Thyroid gland (tissue), 4 donors: ENCODE results near the gene SCP2. TPM values are rescaled to one million over a fixed set of nuclear protein-coding genes. Genes with fewer than 3 reads are reported as not detected.

Experiments used
- DNase-seq, 2 donors: peaks; one replicate each; pipeline ENCODE4 v3.0.0-alpha.2; 2019
- H3K27ac ChIP-seq, 3 donors: fragments of 200-600 bp; sonication (generic); 1 replicate in 2 of 3; 2 replicates in 1 of 3; pipeline ENCODE4 v1.5.1; 2016 to 2019; ENCODE audit warnings: mild to moderate bottlenecking in 1 of 3, moderate library complexity in 1 of 3
- H3K27me3 ChIP-seq: fragments of 200-600 bp; sonication (generic); one replicate; pipeline ENCODE4 v1.5.1; 2019
- H3K36me3 ChIP-seq, 2 donors: fragments of 200-600 bp; sonication (generic); one replicate each; pipeline ENCODE4 v1.5.1; 2016 to 2019
- H3K4me1 ChIP-seq, 2 donors: fragments of 200-600 bp; sonication (generic); one replicate each; pipeline ENCODE4 v1.5.1; 2017 to 2019
- H3K4me3 ChIP-seq, 3 donors: fragments of 200-600 bp; sonication (generic); replicated peaks in 1 of 3; 1 replicate in 2 of 3; 2 replicates in 1 of 3; pipeline ENCODE4 v1.5.1; 2016; ENCODE audit warnings: mild to moderate bottlenecking in 1 of 3
- H3K9me3 ChIP-seq: fragments of 200-600 bp; sonication (generic); one replicate; pipeline ENCODE4 v1.5.1; 2017
- POLR2A ChIP-seq, 2 donors: fragments of 450-650 bp; IDR thresholded peaks; one replicate each; pipeline ENCODE4 v1.6.1; 2017; ENCODE audit warnings: antibody characterized with exemption in 2 of 2, mild to moderate bottlenecking in 2 of 2, moderate library complexity in 1 of 2
- WGBS, 2 donors: methylation state at CpG; one replicate each; pipeline ENCODE4 v1.1.5; 2017; 5-methylcytosine and 5-hydroxymethylcytosine counted together
- intact Hi-C: fragments of 100-400 bp; cut with DNase I; formaldehyde crosslinking; loops from one replicate; pipeline ENCODE4 v1.15.1; 2023
- total RNA-seq, 4 donors: library from RNA; depleted of rRNA; stranded (reverse); fragments of >200 nt; gene quantifications; one replicate each; pipeline ENCODE4 v1.2.3, GENCODE V29; 2016
- TF ChIP-seq, protein P1 (sequence below), 6 experiments: fragments of 200-600 bp in 3 of 6; fragments of 450-650 bp in 3 of 6; sonication (generic) in 3 of 6; IDR thresholded peaks; one replicate each; pipeline ENCODE4 v1.5.1; 2016 to 2019; ENCODE audit warnings: antibody characterized with exemption in 6 of 6, mild to moderate bottlenecking in 2 of 6, inconsistent platforms in 1 of 6, moderate library complexity in 1 of 6

SCP2 gene
- total RNA-seq, 4 donors from 2014 or later, result 114 to 181 (median 164) TPM

DNA sequence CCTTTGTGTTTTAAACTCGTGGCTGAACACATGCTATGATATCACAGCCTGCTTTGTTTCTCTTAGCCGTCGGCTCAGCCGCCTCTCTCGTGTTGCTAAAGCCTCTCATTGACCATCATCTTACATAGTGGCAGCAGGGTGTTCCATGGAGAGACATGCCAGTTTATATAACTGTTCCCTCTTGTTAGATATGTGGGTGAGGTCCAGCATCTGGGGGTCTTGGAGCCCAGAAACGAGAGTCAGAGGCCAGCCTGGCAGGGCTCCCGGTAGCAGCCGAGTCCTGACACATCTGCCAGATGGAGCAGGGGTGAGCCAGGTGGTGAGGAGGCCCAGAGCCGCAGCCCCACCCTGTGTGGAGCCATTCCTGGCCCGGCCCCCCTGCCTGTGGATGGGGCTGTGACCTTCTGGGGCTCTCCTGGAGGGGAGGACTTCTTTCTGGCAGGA lies 146.8 kb downstream of the SCP2 start:
- H3K9me3 ChIP-seq, result no peaks in the 10 kb centered on the region
- TF ChIP-seq, protein P1, sequence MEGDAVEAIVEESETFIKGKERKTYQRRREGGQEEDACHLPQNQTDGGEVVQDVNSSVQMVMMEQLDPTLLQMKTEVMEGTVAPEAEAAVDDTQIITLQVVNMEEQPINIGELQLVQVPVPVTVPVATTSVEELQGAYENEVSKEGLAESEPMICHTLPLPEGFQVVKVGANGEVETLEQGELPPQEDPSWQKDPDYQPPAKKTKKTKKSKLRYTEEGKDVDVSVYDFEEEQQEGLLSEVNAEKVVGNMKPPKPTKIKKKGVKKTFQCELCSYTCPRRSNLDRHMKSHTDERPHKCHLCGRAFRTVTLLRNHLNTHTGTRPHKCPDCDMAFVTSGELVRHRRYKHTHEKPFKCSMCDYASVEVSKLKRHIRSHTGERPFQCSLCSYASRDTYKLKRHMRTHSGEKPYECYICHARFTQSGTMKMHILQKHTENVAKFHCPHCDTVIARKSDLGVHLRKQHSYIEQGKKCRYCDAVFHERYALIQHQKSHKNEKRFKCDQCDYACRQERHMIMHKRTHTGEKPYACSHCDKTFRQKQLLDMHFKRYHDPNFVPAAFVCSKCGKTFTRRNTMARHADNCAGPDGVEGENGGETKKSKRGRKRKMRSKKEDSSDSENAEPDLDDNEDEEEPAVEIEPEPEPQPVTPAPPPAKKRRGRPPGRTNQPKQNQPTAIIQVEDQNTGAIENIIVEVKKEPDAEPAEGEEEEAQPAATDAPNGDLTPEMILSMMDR (IDR thresholded peaks at IDR 0.05), result no peak
- TF ChIP-seq POLR2A (IDR thresholded peaks at IDR 0.05), result no peak
- no peak for DNase-seq
- H3K27ac ChIP-seq, result peak overlapping the region in 1 of 3 donors; percentile 2
- no peaks in the 10 kb centered on the region for H3K27me3 ChIP-seq
- H3K36me3 ChIP-seq, result no peaks in the 10 kb centered on the region
- H3K4me3 ChIP-seq, result no peak overlapping the region
- intact Hi-C loops, result no loop called here
- 60 to 63% methylated on average over 9 of the region's 10 CpGs for WGBS, 2 donors
- H3K4me1 ChIP-seq, result no peaks in the 10 kb centered on the region

DNA sequence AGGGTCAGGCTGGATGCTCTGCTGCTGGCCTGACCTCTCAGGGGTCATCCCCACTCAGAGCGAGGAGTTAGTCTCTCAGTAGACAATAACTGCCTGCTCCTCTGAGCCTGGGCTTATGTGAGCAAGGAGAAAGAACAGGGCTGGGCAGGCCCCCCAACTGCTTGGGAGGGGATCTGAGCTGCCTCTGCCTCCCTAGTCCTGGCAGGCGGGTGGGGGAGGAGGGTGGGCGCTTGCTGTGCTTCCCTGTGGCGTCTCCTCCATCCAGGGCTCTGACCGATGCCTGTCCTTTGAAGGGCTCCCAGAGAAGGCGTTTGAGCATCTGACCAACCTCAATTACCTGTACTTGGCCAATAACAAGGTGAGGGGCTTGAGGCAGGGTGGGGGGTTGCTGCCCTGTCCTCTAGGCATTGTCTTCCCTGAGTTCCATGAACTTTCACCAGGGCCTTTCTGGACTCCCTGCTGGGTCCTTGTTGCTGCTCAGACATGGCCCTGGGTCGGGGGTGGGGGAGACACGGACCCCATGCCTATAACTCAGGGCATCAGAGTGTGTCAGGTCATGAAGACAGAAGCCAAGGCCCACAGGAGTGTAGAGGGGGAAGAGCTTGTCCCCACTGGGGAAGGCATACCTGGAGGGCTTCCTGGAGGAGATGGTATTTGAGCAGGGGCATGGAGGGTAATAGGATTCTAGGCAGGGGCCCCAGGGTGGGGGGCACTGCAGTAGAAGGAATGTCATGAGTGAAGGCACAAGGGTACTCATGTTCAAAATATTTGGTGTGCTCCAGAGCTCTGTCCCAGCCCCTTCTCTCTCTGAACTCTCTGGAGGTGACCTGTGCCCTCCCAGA lies 147.5 kb downstream of the SCP2 start:
- TF ChIP-seq, protein P1 (IDR thresholded peaks at IDR 0.05), result no peak
- no peak for TF ChIP-seq POLR2A (IDR thresholded peaks at IDR 0.05)
- no peaks in the 10 kb centered on the region for H3K27me3 ChIP-seq
- H3K9me3 ChIP-seq, result no peaks in the 10 kb centered on the region
- intact Hi-C loops, result no loop called here
- 85 to 97% methylated on average over 5 of the region's 8 CpGs for WGBS, 2 donors
- no peak overlapping the region for H3K4me3 ChIP-seq
- no peaks in the 10 kb centered on the region for H3K4me1 ChIP-seq
- no peaks in the 10 kb centered on the region for H3K36me3 ChIP-seq
- H3K27ac ChIP-seq, result peak overlapping the region in 1 of 3 donors; percentile 2
- DNase-seq, result no peak

DNA sequence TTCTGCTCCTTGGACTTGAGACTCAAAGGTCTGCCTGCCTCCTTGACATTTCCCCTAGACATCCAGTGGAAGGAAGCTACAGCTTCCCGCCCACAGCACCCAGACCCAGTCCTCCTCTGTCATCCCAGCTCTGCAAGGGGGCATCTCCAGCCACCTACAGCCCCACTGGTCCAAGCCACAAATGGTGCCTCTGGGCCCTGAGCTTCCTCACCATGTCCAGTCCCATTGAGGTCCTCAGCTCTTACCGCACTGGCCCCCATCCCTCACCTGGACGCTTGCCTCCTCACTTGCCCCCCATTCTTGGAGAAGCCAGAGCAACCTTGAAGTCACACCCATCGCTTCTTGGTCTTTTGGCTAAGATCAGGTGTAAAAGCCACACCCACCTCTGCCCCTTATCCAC lies 148.1 kb downstream of the SCP2 start:
- Histone ChIP-seq H3K4me3 (no peak overlapping the region), H3K4me1 (no peaks in the 10 kb centered on the region), H3K27me3 (no peaks in the 10 kb centered on the region), H3K36me3 (no peaks in the 10 kb centered on the region), H3K9me3 (no peaks in the 10 kb centered on the region), H3K27ac (no peak overlapping the region)
- TF ChIP-seq, protein P1 (IDR thresholded peaks at IDR 0.05), result no peak
- no peak for DNase-seq
- intact Hi-C loops, result no loop called here
- WGBS, 2 donors, result 98% methylated on average over 4 of the region's 4 CpGs

DNA sequence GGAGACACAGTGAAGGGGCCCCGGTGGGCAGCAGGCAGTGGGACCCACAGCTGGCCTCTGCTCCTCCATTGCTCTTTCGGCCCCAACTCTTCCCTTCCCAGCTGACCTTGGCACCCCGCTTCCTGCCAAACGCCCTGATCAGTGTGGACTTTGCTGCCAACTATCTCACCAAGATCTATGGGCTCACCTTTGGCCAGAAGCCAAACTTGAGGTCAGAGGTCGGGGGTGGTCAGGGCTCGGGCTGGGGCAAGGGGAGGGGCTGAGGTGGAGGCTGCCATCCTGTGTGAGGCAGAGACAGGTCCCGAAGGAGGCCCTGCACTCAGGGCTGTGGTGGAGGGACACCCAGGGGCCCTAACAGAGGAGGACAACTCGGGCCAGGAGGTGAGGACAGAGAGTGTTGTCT lies 148.7 kb downstream of the SCP2 start:
- Histone ChIP-seq H3K4me3 (no peak overlapping the region), H3K4me1 (no peaks in the 10 kb centered on the region), H3K27me3 (no peaks in the 10 kb centered on the region), H3K9me3 (no peaks in the 10 kb centered on the region), H3K36me3 (no peaks in the 10 kb centered on the region), H3K27ac (no peak overlapping the region)
- WGBS, 2 donors, result 77 to 84% methylated on average over 8 of the region's 8 CpGs
- DNase-seq, result no peak
- intact Hi-C loops, result no loop called here
- no peak for TF ChIP-seq POLR2A (IDR thresholded peaks at IDR 0.05)
- TF ChIP-seq, protein P1 (IDR thresholded peaks at IDR 0.05), result no peak

DNA sequence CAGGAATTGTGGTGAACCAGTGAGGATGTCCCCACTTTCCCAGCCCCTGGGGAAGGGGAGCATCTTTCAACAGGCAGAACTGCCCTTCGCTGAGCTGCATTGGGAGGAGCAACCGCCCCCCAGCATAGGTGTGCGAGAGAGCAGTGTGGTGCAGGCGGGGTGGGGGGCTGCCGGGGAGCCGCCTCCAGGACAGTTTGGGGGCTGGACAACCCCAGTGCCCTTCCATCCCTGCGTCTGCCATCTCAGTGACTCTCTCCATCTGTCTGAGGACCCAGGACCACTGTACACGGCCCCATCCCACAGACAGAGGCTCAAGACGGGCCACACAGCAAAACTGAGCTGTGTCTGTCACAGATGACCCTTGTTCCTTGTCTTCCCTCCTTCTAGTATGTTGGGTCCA lies 149.1 kb downstream of the SCP2 start:
- Histone ChIP-seq H3K36me3 (no peaks in the 10 kb centered on the region), H3K4me3 (no peak overlapping the region), H3K4me1 (no peaks in the 10 kb centered on the region), H3K27me3 (no peaks in the 10 kb centered on the region), H3K27ac (no peak overlapping the region), H3K9me3 (no peaks in the 10 kb centered on the region)
- no peak for TF ChIP-seq POLR2A (IDR thresholded peaks at IDR 0.05)
- TF ChIP-seq, protein P1 (IDR thresholded peaks at IDR 0.05), result no peak
- no peak for DNase-seq
- 97 to 99% methylated on average over 9 of the region's 9 CpGs for WGBS, 2 donors
- intact Hi-C loops, result no loop called here
